Hematopoietic multipotent progenitor cell treated with erythropoietin and hydrocortisone succinate and interleukin-3 and kit ligand, for 4 days (in vitro differentiated cells): ENCODE results near the gene AP3S2.

ENCODE experiments used
- DNase-seq: peaks from one replicate; pipeline ENCODE4 v3.0.0-alpha.2; 2015

The AP3S2 gene

DNA sequence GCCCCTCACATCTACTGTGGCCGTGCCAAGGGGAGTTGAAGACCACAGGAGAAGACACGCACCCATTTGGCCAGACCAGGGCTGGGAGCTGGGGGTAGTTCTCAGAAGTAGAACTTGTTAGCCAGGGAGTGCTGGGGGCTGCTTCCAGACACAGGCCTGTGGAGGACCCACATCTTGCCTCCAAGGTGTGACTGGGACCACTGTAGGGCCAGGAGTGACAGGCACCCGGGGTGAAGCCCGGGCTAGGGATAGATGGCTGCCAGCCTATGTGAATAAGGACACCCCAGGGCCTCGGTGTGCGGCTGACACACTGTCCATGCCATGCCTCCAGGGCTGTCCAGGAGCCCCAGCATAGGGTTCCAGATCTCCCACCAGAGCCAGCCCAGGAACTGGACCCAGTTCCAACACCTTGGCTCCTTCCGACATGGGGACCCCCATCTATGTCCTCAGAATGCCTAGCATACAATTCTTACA, 80.9 kb downstream of the AP3S2 start:
- DNase-seq = no peak

DNA sequence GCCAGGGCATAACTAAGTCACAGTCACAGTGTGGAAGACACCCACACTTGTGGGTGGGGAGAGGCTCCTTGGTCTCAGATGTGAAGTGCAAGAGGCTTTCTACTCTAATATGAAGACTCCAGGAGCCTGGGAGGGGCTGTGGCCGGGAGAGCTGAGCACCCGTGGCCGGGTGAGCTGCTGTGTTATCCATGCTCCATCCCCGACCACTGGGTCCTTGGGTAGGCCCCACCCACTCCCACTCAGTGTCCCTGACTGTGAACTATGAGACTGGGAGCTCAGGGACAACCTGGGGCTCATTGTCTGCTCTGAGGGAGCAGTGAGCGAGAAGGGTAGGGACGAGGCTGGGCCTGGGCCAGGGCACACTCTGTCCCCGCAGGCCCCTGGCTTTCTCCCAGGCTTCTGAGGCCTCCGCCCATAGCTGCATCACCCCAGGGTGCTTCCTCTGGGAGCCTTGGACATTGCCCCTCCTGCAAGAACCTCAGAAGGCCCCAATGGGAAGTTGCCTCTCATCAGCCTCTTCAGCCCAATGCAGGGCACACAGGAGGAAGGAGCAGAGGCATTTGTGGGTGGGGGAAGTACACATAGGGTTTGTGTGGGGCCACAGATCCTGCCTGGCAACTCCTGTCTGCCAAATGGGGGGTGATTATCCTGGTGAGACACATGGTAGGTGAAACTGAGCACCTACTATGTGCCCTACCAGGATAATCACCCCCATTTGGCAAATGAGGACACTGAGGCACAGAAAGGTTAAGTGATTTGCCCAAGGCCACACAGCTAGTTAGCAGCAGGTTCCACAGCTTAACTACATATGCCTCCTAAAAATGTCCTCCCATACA, 81.6 kb downstream of the AP3S2 start:
- DNase-seq = peak; percentile 39

DNA sequence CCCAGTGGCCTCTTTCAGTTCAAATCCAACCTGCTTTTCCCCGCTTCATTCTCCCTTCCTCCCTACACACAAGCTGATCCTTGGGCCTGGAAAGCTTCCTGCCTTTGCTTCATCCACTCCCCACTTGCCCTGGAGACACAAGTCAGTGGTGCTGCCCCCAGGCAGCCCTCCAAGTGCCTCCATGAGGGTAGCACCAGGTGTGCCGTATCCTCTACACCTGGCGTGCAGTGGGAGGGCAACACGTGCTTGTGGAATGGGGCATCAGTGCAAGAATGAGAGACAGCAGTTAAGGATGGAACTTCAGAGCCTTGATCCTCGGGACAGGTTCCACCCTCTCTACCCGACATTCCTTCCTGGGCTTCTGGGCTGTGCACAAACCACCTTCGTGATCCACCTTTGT, 83.0 kb downstream of the AP3S2 start:
- no peak for DNase-seq

DNA sequence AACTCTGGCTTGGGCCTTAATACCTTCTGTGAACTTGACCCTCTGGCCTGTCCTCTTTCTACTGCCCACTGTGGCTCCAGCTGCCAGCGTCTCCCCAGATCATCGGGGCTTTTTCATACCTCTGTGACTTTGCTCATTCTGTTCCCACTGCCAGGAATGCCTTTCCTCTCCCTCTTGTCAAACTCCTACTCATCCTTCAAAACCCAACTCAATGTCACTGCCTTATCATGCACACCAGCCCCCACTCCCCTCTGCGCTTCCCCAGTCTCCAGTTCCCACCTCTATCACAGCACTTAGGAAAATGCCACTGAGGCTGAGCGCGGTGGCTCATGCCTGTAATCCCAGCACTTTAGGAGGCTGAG, 84.0 kb downstream of the AP3S2 start:
- no peak for DNase-seq

DNA sequence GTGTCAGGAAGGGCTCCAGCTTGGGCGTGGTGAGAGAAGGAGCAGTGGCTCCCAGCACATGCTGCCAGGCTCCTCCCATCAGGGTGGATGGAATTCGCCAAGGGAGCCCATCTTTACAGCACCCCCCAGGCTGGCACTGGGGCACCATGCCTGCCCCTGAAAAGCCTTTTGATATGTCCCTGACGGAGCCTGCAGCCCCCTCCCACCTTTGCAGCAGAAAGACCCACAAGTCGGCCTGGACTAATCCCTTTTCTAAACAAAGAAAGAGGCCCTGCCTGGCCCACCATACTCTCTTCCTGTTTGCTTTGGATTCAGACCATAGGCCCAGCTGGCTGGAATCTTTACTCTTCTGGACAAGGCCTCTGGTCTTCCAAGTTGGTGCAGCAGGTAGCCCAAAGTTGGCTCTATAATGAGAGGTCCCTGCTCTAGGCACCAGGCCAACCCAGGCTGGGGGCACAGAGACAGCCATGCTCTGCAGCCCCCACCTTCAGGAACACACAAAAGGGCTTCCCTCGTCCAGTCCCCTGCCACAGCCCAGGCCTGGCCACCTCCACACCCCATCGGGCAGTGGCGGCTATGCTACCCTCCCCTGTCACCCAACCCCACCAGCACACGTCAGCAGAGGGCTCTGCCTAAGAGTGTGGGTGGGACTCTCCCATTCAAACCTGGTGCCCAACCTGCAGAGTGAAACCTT, 84.6 kb downstream of the AP3S2 start:
- no peak for DNase-seq

DNA sequence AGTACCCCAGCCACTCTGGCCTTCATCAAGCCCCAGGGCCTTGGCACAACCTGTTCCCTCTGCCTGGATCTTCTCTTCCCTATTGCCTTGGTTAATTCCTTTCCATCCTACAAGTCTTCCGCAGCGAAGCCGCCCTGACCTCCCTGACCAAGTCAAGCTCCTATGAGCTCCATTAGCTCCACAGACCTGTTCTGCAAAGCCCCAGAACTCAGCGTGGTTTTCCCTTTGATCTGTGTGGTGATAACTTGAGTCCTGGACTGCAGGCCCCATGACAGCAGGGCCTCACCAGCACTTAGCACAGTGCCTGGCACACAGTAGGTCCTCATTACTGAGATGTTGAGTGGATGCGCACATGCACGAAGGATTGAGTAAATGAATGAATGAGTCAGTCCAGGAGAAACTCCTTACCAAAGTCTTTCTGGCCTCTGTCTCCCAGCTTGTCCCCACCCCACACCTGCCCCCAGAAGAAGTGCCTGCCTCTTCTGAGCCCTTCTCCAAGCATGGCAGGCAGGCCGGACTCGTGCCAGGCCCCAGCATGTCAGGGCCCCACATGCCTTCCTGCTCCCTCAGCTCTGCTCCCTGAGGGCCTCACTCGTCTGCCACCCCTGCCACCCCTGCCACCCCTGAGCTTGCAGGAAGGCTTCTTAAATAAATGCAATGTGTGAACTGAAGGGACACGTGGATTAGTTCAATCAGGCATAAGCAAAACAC, 85.5 kb downstream of the AP3S2 start:
- no peak for DNase-seq

DNA sequence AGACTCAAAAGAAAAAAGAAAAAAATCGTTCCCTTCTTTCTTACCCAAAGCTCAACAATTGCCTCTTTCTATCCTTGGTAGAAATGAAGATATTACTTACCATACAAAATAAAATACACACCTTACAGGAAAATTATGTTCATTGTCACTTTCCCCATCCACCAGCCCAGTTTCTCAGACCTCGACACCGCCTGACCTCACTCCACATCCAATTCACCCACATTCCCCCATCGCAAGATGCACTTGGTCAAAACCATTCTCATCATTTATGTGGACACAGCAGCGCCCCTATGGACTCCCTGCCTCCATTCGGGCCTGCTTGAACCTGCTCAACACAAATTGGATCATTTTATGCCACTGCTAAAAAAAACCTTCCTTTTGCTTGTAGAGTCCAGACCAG, 86.1 kb downstream of the AP3S2 start:
- no peak for DNase-seq

DNA sequence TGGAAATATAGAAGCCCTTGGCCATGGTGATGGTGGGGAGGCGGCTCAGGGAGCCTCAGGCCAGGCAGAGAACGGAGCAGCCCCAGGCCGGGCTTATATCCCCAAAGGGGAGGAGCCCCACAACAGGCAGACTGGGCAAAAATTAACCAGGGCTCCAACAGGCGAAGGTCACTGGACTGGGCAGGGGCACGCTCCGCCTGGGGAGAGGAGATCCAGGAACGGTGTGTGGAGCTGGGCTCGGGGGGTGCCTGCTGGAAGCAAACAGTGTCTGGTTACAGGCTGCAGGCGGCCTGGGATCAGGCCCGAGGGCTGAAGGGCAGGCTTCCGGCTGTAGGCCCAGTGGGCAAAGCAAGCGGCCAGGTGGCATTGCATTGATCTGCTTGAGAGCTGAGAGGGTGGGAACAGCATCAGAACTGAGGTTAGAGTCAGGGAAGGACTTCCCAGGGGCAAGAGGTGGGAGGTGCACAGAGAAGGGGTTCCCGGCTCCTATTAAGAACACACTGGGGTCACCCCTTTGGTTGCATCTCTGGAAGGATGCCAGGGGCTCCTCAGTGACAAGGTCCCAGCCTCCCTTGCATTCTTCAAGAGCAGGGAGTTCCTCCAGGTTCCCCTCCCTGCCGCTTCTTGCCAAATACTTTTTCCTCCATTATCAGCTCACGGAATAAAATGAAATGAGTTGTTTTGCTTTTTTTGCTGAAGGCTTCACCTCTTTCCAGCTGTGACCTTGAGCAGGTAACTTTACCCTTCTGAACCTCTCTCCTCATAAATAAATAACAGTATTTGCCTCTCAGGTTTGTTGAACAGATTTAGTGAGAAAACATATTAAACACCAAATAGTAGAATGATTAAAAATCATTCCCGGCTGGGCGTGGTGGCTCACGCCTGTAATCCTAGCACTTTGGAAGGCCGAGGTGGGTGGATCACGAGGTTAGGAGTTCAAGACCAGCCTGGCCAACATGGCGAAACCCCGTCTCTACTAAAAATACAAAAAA, 86.9 kb downstream of the AP3S2 start:
- DNase-seq = no peak

DNA sequence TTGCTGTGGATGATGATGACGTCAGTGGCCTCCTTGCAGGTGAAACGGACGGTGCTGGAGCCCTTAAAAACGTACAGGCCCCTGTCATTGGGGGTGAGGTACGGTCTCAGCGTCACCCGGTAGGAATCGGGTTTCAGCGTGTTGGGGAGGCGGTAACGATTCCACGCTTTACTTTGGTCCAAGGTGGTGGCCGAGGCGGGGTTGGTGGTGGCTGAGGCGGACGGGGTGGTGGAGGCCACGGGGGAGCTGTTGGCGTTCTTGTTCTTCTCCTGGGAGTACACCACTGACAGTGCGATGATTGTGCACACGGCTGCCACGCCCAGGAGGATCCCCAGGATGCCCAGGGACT, 87.6 kb downstream of the AP3S2 start:
- DNase-seq = no peak

DNA sequence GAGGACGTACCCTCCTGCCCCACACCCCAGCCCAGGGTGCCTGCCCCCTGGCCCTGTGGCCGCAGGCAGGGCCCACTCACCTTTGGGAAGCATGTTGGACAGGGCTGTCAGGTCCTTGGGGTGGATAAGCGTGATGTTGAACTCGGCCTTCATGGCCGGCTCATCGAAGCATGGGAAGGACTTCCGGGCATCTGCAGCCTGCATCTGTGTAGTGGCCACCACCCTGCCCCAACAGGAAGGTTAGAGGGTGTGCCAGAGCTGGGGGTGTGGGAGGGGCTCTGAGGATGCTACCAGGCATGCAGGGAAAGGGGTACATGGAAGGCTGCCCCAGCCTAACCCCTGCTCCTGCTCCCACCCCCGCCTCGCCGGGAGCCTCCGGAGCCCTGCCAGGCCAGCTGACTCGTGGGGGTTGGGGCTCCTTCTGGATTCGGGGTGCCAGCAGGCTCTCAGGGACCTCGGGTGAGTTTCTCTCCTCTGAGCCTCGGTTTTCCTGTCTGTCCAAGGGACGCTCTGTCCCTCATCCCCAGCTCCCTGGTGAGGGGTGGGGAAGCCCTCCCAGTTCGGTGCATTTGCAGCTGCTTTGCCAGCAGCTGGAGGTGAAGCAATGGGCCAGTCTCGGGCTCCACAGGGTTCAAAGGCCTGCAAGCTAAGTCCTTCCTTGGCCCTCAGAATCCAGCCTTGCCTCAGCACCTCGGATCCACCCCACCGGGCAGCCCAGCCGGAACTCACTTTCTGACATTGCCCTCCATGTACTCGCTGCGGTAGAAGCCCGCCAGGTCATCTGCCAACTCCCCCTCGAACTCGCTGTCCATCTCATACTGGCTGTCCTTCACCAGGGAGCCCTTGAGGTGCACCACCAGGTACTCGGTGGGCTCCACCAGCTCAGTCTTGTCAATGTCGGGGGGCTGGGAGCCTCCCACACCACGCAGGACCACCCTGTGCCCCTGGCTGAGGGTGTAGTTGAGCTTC, 88.3 kb downstream of the AP3S2 start:
- DNase-seq = no peak

DNA sequence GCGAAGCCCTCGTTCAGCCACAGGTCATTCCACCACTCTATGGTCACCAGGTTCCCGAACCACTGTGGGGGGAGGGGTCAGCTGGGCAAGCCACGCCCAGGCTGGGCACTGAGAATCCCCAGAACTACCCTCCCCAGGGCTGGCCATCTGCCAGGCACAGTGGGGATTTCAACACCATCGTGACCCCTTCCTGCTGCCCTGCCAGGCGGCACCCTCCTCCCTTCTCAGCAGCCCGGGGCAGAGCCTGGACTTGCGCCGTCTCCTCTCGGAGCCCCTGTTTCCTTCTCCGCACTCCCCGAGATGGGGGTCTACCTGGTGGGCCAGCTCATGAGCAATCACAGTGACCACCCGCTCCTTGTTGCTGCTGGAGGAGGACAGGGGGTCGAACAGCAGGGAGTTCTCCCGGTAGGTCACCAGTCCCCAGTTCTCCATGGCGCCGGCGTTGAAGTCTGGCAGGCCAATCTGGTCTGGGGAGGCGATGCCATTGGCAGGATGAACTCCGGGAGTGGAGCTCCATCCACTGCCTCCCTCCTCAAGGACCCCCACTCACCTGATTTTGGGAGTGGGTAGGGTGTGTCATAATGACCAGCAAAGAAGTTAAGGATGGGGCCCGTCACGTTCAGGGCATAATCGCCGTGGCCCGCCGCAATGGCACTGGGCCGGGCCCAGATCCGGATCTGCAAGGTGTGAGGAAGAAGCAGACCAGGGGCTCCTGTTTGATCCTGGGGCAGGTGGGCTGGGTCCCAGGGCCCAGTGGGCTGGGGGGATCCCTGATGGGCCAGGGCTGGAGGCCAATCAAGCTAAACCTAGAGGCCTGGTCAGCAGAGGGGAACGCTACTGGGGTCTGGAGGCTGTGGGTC, 89.6 kb downstream of the AP3S2 start:
- DNase-seq = no peak

DNA sequence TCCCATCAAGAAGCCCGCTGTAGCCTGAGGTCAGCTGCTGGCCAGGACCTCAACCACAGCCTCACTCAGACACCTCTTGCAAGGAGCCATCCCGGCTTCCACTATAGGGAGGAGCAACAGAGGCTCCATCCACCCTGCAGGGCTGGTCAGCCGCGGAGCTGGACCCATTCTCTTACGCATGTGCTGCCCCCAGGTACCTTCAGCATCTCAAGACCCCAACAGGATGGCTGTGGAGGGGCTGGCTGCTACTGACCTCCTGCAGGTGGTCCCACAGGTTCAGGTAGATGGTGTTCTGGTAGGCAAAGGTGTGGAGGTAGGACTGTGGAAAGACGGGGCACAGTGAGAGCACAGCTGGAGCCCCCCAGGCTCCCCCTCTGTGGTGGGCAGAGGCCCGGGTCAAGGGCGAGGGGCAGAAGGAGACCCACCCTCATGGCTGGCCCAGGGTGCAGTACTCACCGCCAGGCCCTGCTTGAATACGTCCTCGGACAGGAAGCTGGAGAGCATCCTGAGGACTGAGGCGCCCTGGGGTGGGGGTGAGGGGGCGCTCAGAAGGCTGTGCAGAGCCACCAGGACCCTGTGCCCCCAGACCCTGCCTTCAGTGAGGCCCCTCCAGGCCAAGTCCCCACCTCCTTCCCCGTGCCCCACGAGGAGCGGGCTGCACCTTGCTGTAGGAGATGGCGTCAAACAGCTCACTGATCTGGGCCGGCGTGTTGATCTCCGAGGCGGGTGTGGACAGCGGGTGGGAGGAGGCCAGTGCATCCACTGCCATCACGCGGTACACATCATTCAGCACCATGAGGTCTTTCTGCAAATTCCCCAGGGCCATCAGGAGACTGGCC, 90.6 kb downstream of the AP3S2 start:
- no peak for DNase-seq

DNA sequence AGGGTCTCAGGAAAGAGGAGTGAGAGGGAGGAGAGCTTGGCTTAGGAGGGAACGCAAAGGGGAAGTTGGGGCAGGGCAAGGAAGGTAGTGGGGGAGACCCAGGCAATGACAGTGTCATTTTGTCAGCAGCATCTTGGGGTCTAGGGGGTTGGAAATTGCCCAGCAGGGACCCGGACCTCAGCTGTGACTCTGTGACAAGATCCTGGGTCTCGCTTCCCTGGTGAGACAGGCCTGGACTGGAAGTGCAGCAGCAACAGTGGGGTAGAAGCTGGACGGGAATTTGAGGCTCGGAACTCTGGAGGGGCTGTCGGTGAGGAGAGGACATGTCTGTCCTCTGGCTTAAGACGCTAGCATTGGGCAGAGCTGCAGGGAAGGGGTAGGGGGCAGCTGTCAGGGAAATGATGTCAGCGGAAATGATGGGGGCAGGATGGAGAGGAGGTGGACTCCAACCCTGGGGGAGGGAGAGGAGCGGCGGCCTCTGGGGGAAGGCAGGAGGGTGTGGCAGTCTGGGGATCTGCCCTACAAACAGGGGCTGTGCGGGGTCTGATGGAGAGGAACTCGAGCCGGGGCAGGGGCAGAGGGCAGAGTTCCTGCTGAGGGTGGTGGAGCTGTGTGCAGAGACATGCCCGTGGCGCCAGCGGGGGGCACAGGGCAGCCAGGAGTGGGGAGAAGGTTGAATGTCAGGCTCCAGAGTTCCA, 91.4 kb downstream of the AP3S2 start:
- DNase-seq = no peak

DNA sequence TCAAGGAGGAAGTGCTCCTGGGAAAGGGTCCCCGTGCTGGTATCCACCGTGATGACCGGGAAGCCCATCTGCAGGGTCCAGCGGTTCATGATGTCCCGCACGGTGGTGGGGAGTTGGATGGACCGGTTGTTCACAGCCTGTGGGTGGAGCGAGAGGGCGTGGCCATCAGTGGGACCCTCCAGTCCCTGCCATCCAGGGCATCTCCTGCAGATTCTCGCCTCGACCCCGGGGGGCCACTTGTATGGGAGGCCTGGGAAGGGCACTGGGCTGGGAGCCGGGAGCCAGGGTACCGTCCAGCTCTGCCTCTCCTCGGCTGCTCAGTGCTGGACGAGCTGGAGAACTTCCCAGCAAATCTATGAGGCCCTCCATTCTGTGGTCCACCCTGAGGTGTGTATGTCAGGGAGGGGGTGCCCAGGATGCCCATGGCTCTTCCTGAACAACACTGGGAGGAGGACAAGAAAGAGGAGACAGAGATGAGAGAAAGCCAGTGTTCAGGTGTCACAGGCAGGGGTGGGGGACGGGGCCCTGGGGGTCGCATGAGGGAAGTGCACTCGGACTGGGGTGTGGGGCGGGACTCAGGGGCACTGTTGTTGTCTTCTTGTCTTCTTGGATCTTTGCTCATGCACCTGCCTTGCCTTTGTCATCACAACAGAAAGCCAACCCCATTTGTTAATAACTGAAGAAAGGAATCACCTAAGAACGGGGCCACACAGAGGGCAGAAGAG, 92.2 kb downstream of the AP3S2 start:
- no peak for DNase-seq

DNA sequence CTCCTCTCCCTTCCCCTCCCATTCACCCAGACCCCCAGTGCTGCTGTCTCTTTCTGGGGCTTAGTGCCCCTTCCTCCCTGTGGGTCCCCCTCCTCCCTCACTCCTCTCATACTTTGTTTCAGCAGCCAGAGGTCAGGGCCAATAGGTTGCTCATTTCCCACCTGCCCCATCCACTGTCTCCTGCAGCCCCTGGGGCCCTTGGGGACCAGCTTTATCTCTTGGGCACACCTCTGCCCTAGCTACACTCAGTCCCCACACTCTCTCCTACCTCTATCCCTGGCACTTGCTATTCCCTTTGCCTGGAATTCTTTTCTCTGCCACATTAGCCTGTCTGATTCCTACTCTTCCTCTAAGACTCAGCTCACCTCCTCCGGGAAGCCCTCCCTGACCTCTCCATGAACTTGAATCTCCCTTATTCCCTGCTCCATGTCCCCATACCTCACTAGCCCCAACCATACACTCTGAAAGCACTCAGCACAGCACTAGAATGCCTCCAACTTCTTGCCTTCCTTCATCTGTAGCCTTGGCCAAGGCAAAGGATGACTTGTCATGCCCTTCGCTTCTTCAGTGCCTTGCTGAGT, 93.8 kb downstream of the AP3S2 start:
- no peak for DNase-seq

DNA sequence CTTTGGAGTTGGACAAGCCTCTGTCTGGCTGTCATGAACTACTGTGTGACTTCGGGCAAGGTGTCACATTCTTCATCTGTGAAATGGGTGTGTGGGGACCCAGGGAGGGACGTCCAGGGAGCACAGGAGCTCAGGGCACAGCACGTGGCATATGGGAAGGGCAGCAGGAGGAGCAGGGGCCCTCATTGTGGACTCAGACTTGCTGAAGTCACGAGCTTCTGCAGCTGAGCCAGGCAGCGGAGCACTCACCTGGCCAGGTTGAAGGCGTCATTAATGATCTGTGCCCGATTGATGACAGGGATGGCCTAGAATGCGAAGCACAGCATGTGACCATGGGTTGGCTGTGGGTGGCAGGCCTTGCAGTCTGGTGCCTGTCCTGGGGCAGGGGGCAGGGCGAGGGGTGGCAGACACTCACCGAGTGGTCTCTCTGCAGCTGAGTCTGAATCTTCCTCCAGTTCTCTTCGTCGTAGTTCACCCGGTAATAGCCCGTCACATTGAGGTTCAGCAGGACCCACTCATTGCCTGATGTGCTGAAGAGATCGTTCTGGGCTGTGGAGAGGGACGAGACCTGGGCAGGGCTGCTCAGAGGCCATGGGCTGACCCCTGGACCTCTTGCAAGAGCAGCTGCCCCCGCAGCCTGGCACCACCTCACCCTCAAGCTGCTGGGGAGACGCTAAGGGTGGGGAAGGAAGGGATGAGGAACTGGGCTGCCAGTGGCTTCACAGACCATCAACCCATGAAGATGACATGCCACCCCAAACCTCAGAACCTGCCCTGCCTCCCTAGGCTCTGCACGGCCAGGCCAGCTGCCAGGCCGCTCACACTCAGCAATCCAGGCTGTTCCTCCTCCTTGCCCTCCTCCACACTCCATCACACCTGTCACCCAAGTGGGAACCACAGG, 94.5 kb downstream of the AP3S2 start:
- no peak for DNase-seq
